Ovary (tissue), 9 donors: ENCODE results near the gene TULP1. TPM values are rescaled to one million over a fixed set of nuclear protein-coding genes. Genes with fewer than 3 reads are reported as not detected.

ENCODE experiments used
- DNase-seq, 5 donors: peaks; one replicate each; pipeline ENCODE4 v3.0.0-alpha.2; 2019 to 2020
- H3K27ac ChIP-seq, 2 donors: fragments of 200-600 bp; one replicate each; pipeline versions ENCODE4 v1.5.1 to v1.8.0; 2019 to 2022
- H3K27me3 ChIP-seq: fragments of 200-600 bp; one replicate; pipeline ENCODE4 v1.8.0; 2022
- H3K36me3 ChIP-seq: fragments of 200-600 bp; sonication (generic); one replicate; pipeline ENCODE4 v1.5.1; 2019
- H3K4me1 ChIP-seq: one replicate; pipeline ENCODE4 v1.8.1; 2013; ENCODE audit warnings: mild to moderate bottlenecking, moderate library complexity; ENCODE audit not compliant: insufficient read depth
- H3K4me3 ChIP-seq: fragments of 200-600 bp; sonication (generic); one replicate; pipeline ENCODE4 v1.5.1; 2017
- H3K9me3 ChIP-seq, 2 donors: fragments of 200-600 bp in 1 of 2; sonication (generic) in 1 of 2; one replicate each; pipeline versions ENCODE4 v1.5.1 to v1.8.1; 2013 to 2019; ENCODE audit warnings: mild to moderate bottlenecking in 1 of 2, moderate library complexity in 1 of 2
- CTCF ChIP-seq, 3 donors: fragments of 450-650 bp in 2 of 3; fragments of 200-600 bp in 1 of 3; IDR thresholded peaks; one replicate each; pipeline versions ENCODE4 v1.5.1 to v1.8.0; 2016 to 2022; ENCODE audit warnings: antibody characterized with exemption in 3 of 3, mild to moderate bottlenecking in 1 of 3
- EP300 ChIP-seq: sonication (generic); formaldehyde crosslinking; IDR thresholded peaks from one replicate; pipeline ENCODE4 v1.6.1; 2017; ENCODE audit warnings: antibody characterized with exemption
- POLR2A ChIP-seq: fragments of 450-650 bp; IDR thresholded peaks from one replicate; pipeline ENCODE4 v1.6.1; 2017; ENCODE audit warnings: antibody characterized with exemption, mild to moderate bottlenecking, moderate library complexity
- WGBS, 3 donors: extraction: QIAGEN DNeasy Blood & Tissue Kit in 1 of 3; methylation state at CpG; one replicate each; pipeline versions ENCODE4 v1.1.5 to v1.1.7; 2013 to 2017; 5-methylcytosine and 5-hydroxymethylcytosine counted together
- intact Hi-C, 4 donors: fragments of 100-400 bp; cut with DNase I; formaldehyde crosslinking; loops; one replicate each; pipeline versions ENCODE4 v1.11.0 to v1.15.1; 2022 to 2023
- polyA plus RNA-seq, 2 donors: library from polyadenylated mRNA; stranded (reverse); fragments of 200-250 nt in 1 of 2; fragments of 350-450 nt in 1 of 2; fragmentation: Illumina TruSeq in 1 of 2; extraction: RNeasy Lipid Tissue Mini Kit (QIAGEN cat#74804) in 1 of 2; gene quantifications; one replicate each; pipeline ENCODE4 v1.2.3, GENCODE V29; 2013 to 2014
- total RNA-seq, 7 donors: library from RNA; depleted of rRNA in 2 of 7; stranded (reverse); fragments of >200 nt in 2 of 7; fragmentation: NEBNext Ultra II Directional in 3 of 7; extraction: Animal tissue kit (Norgen Biotek cat#: 25700) in 3 of 7; gene quantifications; one replicate each; pipeline versions ENCODE4 v1.1.0 to v1.2.4, GENCODE V29; 2016 to 2023
- donor health status: DM: no; HTN: no; CAD: no; lungs with moderate emphysema.
- donor health status: DM: no; HTN: no; CAD: no.
- donor health status: Bipolar disorder and iron deficiency.
- donor health status: DM: yes; HTN: yes; CAD: no.
- donor health status: DM: no; HTN: no; CAD: no.
- donor health status: DM: yes; HTN: yes; CAD: no.

TULP1 gene
- total and polyA plus RNA-seq, 9 donors: 0.17 to 1.1 (median 0.45) TPM; not detected in 3

DNA sequence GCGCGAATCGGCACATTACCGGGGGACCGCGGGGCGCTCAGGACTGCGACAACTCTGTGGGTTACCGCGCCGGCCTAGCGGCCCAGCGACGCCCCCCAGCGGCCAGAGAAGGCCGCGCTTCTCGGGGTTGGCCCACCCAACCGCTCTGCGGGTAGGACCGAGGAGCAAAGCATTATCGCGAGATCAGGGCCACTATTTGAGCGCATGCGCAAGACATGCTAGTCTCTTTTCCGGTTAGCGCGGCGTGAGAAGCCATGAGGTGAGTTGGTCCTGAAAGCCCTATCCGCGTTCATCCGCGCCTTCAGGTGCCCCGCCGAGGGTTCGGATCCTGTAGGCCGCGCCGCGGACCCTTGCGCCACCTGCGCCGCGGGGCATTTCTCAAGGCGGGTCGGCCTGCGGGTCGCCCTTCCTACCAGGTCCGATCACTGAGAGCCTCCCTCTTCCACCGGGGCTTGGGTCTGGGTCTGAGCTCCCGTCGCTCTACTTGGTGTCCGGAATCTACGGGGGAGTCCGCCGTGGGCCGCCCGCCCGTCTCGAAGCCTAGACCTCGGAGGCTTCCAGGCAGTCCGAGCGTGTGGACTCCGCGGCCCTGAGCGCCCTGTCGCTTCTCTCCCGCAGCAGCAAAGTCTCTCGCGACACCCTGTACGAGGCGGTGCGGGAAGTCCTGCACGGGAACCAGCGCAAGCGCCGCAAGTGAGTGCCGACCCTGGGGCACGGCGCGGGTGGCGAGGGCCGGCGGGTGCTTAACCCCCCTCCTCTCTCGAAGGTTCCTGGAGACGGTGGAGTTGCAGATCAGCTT, 44.3 kb downstream of the TULP1 start, which contains the start of gene RPL10A:
RPL10A (plus strand) TSS at position 221 of the 799 bp plus-strand sequence; CDS start at position 255, 34 bp downstream.
- peak; percentile 96 to 98 (median 97) for DNase-seq
- H3K4me3 ChIP-seq: peak within 1 kb of the TSS; percentile 65
- H3K27me3 ChIP-seq: no peaks in the 10 kb centered on the region
- peaks cover 8% of the 10 kb centered on the region for H3K4me1 ChIP-seq
- peak within 1 kb of the TSS; percentile 78 to 81 for H3K27ac ChIP-seq
- TF ChIP-seq EP300 (no peak), POLR2A (peak; percentile 95), CTCF (IDR thresholded peaks at IDR 0.05) (peak; percentile 97 to 99 (median 98))
- H3K9me3 ChIP-seq: no peaks in the 10 kb centered on the region
- no peaks in the 10 kb centered on the region for H3K36me3 ChIP-seq
- 0 to 1% (median 1%) methylated on average over 57 to 86 of the region's 86 CpGs for WGBS, 3 donors
- intact Hi-C loops: loop anchor here in 1 of 4 donors (2.0 to 5.0 kb wide), 2 partner anchors 28 to 126 kb away; partner anchors contain the start of genes PPARD and TEAD3

DNA sequence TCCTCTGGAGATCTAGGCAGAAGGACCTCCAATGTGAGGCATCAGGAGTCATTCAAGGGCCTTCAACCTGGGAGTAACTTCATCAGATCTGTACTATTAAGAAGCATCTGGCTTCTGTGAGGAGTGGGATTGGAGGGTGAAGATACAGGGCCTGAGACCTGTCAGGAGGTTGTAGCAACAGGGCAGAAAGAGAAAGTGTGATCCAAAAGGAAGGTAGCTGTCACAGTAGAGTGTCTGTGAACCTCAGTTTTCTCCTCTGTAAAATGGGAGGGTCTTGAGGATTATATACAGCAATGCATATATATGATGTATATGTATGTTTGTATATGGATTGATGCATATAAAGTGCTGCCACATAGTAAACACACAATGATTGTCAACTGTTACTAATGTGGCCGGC, 47.0 kb downstream of the TULP1 start:
- Histone ChIP-seq H3K27me3 (no peaks in the 10 kb centered on the region), H3K36me3 (no peaks in the 10 kb centered on the region), H3K9me3 (no peaks in the 10 kb centered on the region), H3K4me3 (no peak overlapping the region), H3K27ac (no peak overlapping the region), H3K4me1 (peaks cover 5% of the 10 kb centered on the region)
- 88 to 95% (median 89%) methylated on average over 1 of the region's 1 CpG for WGBS, 3 donors
- DNase-seq: no peak
- intact Hi-C loops: loop anchor here in 1 of 4 donors (5.0 kb wide), 1 partner anchor 123 kb away; the partner anchor contains the start of gene PPARD
- no peak for TF ChIP-seq EP300
- TF ChIP-seq CTCF (IDR thresholded peaks at IDR 0.05): no peak
- no peak for TF ChIP-seq POLR2A

DNA sequence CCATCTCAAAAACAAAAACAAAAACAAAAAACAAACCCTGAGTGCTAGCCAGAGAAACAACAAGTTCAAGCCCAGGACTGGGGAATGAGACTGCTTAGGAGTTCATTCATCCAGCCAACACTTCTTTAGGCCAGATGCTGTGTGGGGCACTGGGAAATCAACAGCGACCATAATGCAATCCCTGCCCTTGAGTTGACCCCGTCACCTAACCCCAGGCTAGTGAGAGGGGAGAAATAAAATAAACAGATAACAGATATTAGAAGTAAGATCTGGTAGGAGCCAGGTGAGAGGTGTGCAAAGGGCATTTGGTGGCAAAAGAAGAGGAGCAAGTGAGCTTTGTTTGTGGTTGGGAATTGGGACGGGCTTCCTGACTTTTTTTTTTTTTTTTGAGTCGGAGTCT, 49.4 kb downstream of the TULP1 start:
- H3K27me3 ChIP-seq: no peaks in the 10 kb centered on the region
- intact Hi-C loops: no loop called here
- DNase-seq: no peak
- no peak for TF ChIP-seq EP300
- TF ChIP-seq CTCF (IDR thresholded peaks at IDR 0.05): no peak
- no peak for TF ChIP-seq POLR2A
- WGBS, 3 donors: 87 to 91% (median 91%) methylated on average over 4 of the region's 4 CpGs
- H3K4me3 ChIP-seq: no peak overlapping the region
- no peaks in the 10 kb centered on the region for H3K36me3 ChIP-seq
- no peaks in the 10 kb centered on the region for H3K9me3 ChIP-seq
- H3K4me1 ChIP-seq: no peaks in the 10 kb centered on the region
- no peak overlapping the region for H3K27ac ChIP-seq

DNA sequence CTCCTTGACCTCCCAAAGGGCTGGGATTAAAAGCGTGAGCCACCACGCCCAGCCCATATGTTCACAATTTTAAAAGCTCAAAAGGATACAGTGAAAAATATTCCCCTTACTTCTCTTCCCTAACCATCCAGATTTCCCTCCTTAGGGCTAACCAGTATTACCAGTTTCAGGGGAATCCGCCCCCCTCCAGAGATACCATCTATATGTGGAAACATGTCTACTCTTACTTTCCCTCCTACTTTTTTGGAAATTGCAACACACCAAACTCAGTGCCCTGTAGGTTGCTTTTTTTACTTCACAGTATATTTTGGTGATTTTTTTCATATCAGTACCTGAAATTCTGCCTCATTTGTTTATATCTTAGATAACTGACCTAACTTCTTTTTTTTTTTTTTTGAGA, 51.4 kb downstream of the TULP1 start:
- no peaks in the 10 kb centered on the region for H3K9me3 ChIP-seq
- DNase-seq: no peak
- WGBS, 3 donors: 85 to 98% (median 96%) methylated on average over 3 of the region's 3 CpGs
- no peak overlapping the region for H3K27ac ChIP-seq
- no peaks in the 10 kb centered on the region for H3K4me1 ChIP-seq
- no peaks in the 10 kb centered on the region for H3K36me3 ChIP-seq
- H3K27me3 ChIP-seq: no peaks in the 10 kb centered on the region
- intact Hi-C loops: no loop called here
- no peak overlapping the region for H3K4me3 ChIP-seq
- TF ChIP-seq EP300: no peak
- TF ChIP-seq CTCF (IDR thresholded peaks at IDR 0.05): no peak
- TF ChIP-seq POLR2A: no peak
